Suprapubic skin (tissue), 4 donors: Measurements from ENCODE around the gene EMB. TPM values are rescaled to one million over a fixed set of nuclear protein-coding genes. Genes with fewer than 3 reads are reported as not detected.
"Not testable (repeated sequence)": the region's sequence is repeated elsewhere in the genome, so short reads cannot be mapped to it uniquely, and the experiment has no call there.

Experiments
- DNase-seq, 2 donors: peaks; one replicate each; pipeline ENCODE4 v3.0.0-alpha.2; 2019; ENCODE audit warnings: low spot score in 2 of 2
- H3K27ac ChIP-seq: fragments of 200-600 bp; sonication (generic); one replicate; pipeline ENCODE4 v1.5.1; 2019
- H3K27me3 ChIP-seq: fragments of 200-600 bp; sonication (generic); one replicate; pipeline ENCODE4 v1.5.1; 2019
- H3K36me3 ChIP-seq: fragments of 200-600 bp; sonication (generic); one replicate; pipeline ENCODE4 v1.5.1; 2019
- H3K4me1 ChIP-seq: fragments of 200-600 bp; sonication (generic); one replicate; pipeline ENCODE4 v1.5.1; 2019
- H3K4me3 ChIP-seq: fragments of 200-600 bp; sonication (generic); one replicate; pipeline ENCODE4 v1.5.1; 2019; ENCODE audit warnings: mild to moderate bottlenecking
- H3K9me3 ChIP-seq: fragments of 200-600 bp; sonication (generic); one replicate; pipeline ENCODE4 v1.5.1; 2019
- CTCF ChIP-seq, 2 donors: fragments of 200-600 bp in 1 of 2; fragments of 450-650 bp in 1 of 2; sonication (generic) in 1 of 2; IDR thresholded peaks; one replicate each; pipeline ENCODE4 v1.5.1; 2016 to 2019; ENCODE audit warnings: antibody characterized with exemption in 2 of 2, mild to moderate bottlenecking in 1 of 2, moderate library complexity in 1 of 2
- EP300 ChIP-seq: sonication (generic); formaldehyde crosslinking; IDR thresholded peaks from one replicate; pipeline ENCODE4 v1.6.1; 2017; ENCODE audit warnings: antibody characterized with exemption
- POLR2A ChIP-seq, 2 donors: fragments of 450-650 bp; IDR thresholded peaks; one replicate each; pipeline ENCODE4 v1.6.1; 2017; ENCODE audit warnings: antibody characterized with exemption in 2 of 2, mild to moderate bottlenecking in 2 of 2, moderate library complexity in 2 of 2
- POLR2AphosphoS5 ChIP-seq, 3 donors: sonication (generic); formaldehyde crosslinking; IDR thresholded peaks; one replicate each; pipeline ENCODE4 v1.6.1; 2017; ENCODE audit warnings: antibody characterized with exemption in 3 of 3
- WGBS: methylation state at CpG from one replicate; pipeline ENCODE4 v1.1.5; 2018; 5-methylcytosine and 5-hydroxymethylcytosine counted together
- total RNA-seq, 4 donors: library from RNA; depleted of rRNA; stranded (reverse); fragments of >200 nt; gene quantifications; one replicate each; pipeline ENCODE4 v1.1.0, GENCODE V29; 2016

The EMB gene
- total RNA-seq, 4 donors from 2014 or later = 11.0 to 35.9 (median 21.5) TPM

GRCh38 chr5:50447941-50448340 is 6.9 kb upstream of the EMB start:
- Histone ChIP-seq H3K27ac (no peak overlapping the region), H3K4me3 (no peak overlapping the region), H3K4me1 (no peaks in the 10 kb centered on the region), H3K27me3 (no peaks in the 10 kb centered on the region), H3K36me3 (no peaks in the 10 kb centered on the region), H3K9me3 (peaks cover 4% of the 10 kb centered on the region)
- TF ChIP-seq POLR2A (IDR thresholded peaks at IDR 0.05) (no peak), POLR2AphosphoS5 (IDR thresholded peaks at IDR 0.05) (no peak), CTCF (IDR thresholded peaks at IDR 0.05) (no peak), EP300 (no peak)
- WGBS = 89% methylated on average over 7 of the region's 7 CpGs
- no peak for DNase-seq

GRCh38 chr5:50447228-50447627 is 6.1 kb upstream of the EMB start:
- H3K4me3 ChIP-seq = no peak overlapping the region
- DNase-seq = no peak
- no peak overlapping the region for H3K27ac ChIP-seq
- no peaks in the 10 kb centered on the region for H3K9me3 ChIP-seq
- no peaks in the 10 kb centered on the region for H3K4me1 ChIP-seq
- TF ChIP-seq CTCF (IDR thresholded peaks at IDR 0.05) = no peak
- TF ChIP-seq POLR2AphosphoS5 (IDR thresholded peaks at IDR 0.05) = no peak
- no peak for TF ChIP-seq POLR2A (IDR thresholded peaks at IDR 0.05)
- no peak for TF ChIP-seq EP300
- H3K27me3 ChIP-seq = no peaks in the 10 kb centered on the region
- no peaks in the 10 kb centered on the region for H3K36me3 ChIP-seq

GRCh38 chr5:50445296-50445949 is 4.3 kb upstream of the EMB start:
- H3K27me3 ChIP-seq = peaks cover 8% of the 10 kb centered on the region
- no peak overlapping the region for H3K27ac ChIP-seq
- WGBS = 85% methylated on average over 6 of the region's 6 CpGs
- no peaks in the 10 kb centered on the region for H3K36me3 ChIP-seq
- H3K4me1 ChIP-seq = peaks cover 12% of the 10 kb centered on the region
- TF ChIP-seq POLR2A (IDR thresholded peaks at IDR 0.05) (no peak), POLR2AphosphoS5 (IDR thresholded peaks at IDR 0.05) (no peak), EP300 (no peak), CTCF (IDR thresholded peaks at IDR 0.05) (no peak)
- H3K4me3 ChIP-seq = no peak overlapping the region
- H3K9me3 ChIP-seq = no peaks in the 10 kb centered on the region
- no peak for DNase-seq

DNA sequence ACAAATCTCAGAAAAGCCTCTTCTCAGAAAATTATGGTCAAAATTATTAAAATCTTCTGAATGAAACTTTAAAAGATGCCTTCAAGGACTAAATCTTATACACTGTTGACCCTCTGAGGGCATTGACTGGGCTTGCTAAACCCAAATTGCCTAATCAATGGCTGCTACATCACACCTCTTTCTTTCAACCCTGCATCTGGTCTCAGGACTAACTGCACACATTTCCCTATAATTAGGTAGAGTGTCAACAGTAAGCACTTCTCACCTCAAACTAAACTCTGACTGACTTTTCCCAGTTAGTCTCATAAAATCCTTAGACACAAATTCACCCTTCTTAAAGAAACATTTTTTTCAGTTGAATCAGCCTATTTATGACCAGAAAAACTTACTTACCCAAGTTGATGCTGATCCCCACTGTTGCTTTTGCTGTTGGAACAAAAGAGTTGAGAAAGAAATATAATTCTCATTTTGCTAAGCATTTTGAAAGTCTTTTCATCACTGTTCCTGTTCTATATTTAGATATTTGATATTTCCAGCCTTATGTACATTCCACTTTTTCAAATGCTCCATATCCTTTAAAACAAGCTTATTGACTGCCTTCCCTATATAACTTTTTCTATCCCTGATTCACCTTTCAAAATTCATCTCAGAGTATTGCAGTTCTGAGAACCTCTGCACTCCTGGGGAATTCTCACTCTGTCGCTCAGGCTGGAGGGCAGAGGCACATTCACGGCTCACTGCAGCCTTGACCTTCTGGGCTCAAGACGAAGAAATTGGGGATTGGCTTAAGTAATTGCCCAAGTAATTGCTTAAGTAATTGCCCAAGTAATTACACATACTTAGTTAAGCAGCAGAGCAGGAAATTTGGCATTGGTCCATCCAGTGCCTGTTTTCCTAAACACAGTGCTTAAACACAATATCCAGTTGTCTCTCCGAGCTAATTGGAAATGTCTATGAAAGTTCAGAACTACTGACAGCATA is 1.8 kb upstream of the EMB start:
- 25% methylated on average over 4 of the region's 4 CpGs for WGBS
- H3K27ac ChIP-seq, H3K36me3 ChIP-seq, H3K9me3 ChIP-seq, H3K4me3 ChIP-seq, H3K27me3 ChIP-seq, DNase-seq: not testable (repeated sequence)
- peaks cover 13% of the 10 kb centered on the region for H3K4me1 ChIP-seq

DNA sequence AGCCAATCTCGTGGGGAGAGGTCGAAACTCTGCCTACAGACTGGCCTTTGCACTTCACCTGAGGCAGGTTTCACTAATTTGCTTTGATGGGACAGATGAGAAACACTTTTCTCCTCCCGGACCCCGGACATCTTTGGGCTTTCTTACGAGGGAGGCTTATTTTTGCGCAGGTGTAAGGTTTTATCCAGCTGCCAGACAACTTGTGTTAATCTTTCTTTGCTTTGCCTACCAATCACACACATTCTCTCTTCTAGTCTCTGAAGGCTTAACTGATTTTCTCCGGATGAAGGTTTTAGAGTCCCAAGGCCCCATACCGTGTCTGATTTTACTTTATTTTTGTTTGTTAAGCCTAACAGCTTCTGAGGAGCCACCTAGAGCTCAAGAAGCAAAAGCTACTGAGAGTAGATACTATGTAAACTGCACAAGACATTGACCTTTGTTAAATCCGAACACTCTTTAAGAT is 436 bp upstream of the EMB start:
- peak overlapping the region; percentile 71 for H3K4me3 ChIP-seq
- H3K4me1 ChIP-seq = peaks cover 13% of the 10 kb centered on the region
- no peaks in the 10 kb centered on the region for H3K36me3 ChIP-seq
- DNase-seq = no peak
- peak overlapping the region; percentile 80 for H3K27ac ChIP-seq
- TF ChIP-seq CTCF (IDR thresholded peaks at IDR 0.05) (no peak), EP300 (no peak), POLR2AphosphoS5 (IDR thresholded peaks at IDR 0.05) (no peak), POLR2A (IDR thresholded peaks at IDR 0.05) (no peak)
- no peaks in the 10 kb centered on the region for H3K9me3 ChIP-seq
- H3K27me3 ChIP-seq = peaks cover 8% of the 10 kb centered on the region
- WGBS = 15% methylated on average over 9 of the region's 9 CpGs
